ENCODE measurements around the gene INF2. TPM values are rescaled to one million over a fixed set of nuclear protein-coding genes. Genes with fewer than 3 reads are reported as not detected.

INF2 gene
- total and polyA plus RNA-seq, 4 donors, result 13.1 to 51.6 (median 25.5) TPM

DNA sequence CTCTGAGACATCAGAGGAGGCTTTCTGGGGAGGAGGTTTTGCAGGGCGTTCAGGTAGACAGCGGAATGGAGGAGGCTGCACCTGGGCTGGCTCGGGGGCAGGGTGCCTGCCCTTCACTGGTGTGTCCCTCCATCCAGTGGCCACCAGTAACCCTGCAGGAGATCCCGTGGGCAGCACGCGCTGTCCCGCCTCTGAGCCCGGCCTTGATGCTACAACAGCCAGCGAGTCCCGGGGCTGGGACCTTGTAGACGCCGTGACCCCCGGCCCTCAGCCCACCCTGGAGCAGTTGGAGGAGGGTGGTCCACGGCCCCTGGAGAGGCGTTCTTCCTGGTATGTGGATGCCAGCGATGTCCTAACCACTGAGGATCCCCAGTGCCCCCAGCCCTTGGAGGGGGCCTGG is 24.6 kb downstream of the INF2 start:
- 96% methylated on average over 16 of the region's 16 CpGs for WGBS
- TF ChIP-seq REST (IDR thresholded peaks at IDR 0.05) (no peak), GABPA (IDR thresholded peaks at IDR 0.05 in 1 of 2, conservative IDR thresholded peaks at IDR 0.05 in 1 of 2) (no peak), RAD21 (IDR thresholded peaks at IDR 0.05) (no peak), TAF1 (conservative IDR thresholded peaks at IDR 0.05) (no peak), FOXA1 (IDR thresholded peaks at IDR 0.05) (no peak), HNF4G (IDR thresholded peaks at IDR 0.05) (no peak), CTCF (IDR thresholded peaks at IDR 0.05; ENCODE audit: low read depth, low read length, missing input control) (no peak)
- TF ChIP-seq, protein P1, sequence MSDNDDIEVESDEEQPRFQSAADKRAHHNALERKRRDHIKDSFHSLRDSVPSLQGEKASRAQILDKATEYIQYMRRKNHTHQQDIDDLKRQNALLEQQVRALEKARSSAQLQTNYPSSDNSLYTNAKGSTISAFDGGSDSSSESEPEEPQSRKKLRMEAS (IDR thresholded peaks at IDR 0.05), result no peak
- TF ChIP-seq, protein P2, sequence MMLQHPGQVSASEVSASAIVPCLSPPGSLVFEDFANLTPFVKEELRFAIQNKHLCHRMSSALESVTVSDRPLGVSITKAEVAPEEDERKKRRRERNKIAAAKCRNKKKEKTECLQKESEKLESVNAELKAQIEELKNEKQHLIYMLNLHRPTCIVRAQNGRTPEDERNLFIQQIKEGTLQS (IDR thresholded peaks at IDR 0.05), result no peak
- H3K4me1 ChIP-seq (ENCODE audit: control insufficient read depth in 4 of 4, insufficient read depth in 4 of 4, low read length in 3 of 4), result no peaks in the 10 kb centered on the region
- peaks cover 10 to 67% (median 29%) of the 10 kb centered on the region in 4 donors for H3K36me3 ChIP-seq (ENCODE audit: control insufficient read depth in 4 of 4, insufficient read depth in 3 of 4, low read depth in 1 of 4, low read length in 3 of 4)
- no peaks in the 10 kb centered on the region for H3K27me3 ChIP-seq (ENCODE audit: control insufficient read depth in 4 of 4, insufficient read depth in 4 of 4, low read length in 3 of 4)
- no peak overlapping the region for H3K9ac ChIP-seq (ENCODE audit: low read depth in 1 of 2, low read length in 2 of 2)
- H3K4me3 ChIP-seq (ENCODE audit: low read depth in 1 of 3, low read length in 3 of 3), result no peak overlapping the region
- H3K27ac ChIP-seq (ENCODE audit: low read depth in 1 of 2, low read length in 2 of 2), result no peak overlapping the region
- DNase-seq (ENCODE audit: low spot score), result no peak
- H3K9me3 ChIP-seq (ENCODE audit: control insufficient read depth in 4 of 4, low read length in 3 of 4), result no peaks in the 10 kb centered on the region

GRCh38 chr14:104714681-104715080 is 25.3 kb downstream of the INF2 start:
- no peaks in the 10 kb centered on the region for H3K9me3 ChIP-seq (ENCODE audit: control insufficient read depth in 4 of 4, low read length in 3 of 4)
- DNase-seq (ENCODE audit: low spot score), result no peak
- H3K27ac ChIP-seq (ENCODE audit: low read depth in 1 of 2, low read length in 2 of 2), result no peak overlapping the region
- 96% methylated on average over 31 of the region's 31 CpGs for WGBS
- H3K4me1 ChIP-seq (ENCODE audit: control insufficient read depth in 4 of 4, insufficient read depth in 4 of 4, low read length in 3 of 4), result no peaks in the 10 kb centered on the region
- no peak for TF ChIP-seq YY1 (IDR thresholded peaks at IDR 0.05)
- no peak for TF ChIP-seq GABPA (IDR thresholded peaks at IDR 0.05 in 1 of 2, conservative IDR thresholded peaks at IDR 0.05 in 1 of 2)
- TF ChIP-seq RXRA (IDR thresholded peaks at IDR 0.05), result no peak
- TF ChIP-seq HNF4G (IDR thresholded peaks at IDR 0.05), result no peak
- TF ChIP-seq NR2F2 (IDR thresholded peaks at IDR 0.05), result no peak
- no peak for TF ChIP-seq RAD21 (IDR thresholded peaks at IDR 0.05)
- no peak for TF ChIP-seq CTCF (IDR thresholded peaks at IDR 0.05; ENCODE audit: low read depth, low read length, missing input control)
- H3K27me3 ChIP-seq (ENCODE audit: control insufficient read depth in 4 of 4, insufficient read depth in 4 of 4, low read length in 3 of 4), result no peaks in the 10 kb centered on the region
- H3K36me3 ChIP-seq (ENCODE audit: control insufficient read depth in 4 of 4, insufficient read depth in 3 of 4, low read depth in 1 of 4, low read length in 3 of 4), result peaks cover 10 to 65% (median 30%) of the 10 kb centered on the region in 4 donors
- H3K4me3 ChIP-seq (ENCODE audit: low read depth in 1 of 3, low read length in 3 of 3), result no peak overlapping the region
- no peak overlapping the region for H3K9ac ChIP-seq (ENCODE audit: low read depth in 1 of 2, low read length in 2 of 2)
